22Rv1 (cell line): Measurements from ENCODE around the gene FRY.

Experiments used
- CTCF ChIP-seq: fragments of 450-650 bp; IDR thresholded peaks from 2 replicates; pipeline ENCODE4 v1.5.1; 2017; ENCODE audit warnings: mild to moderate bottlenecking
- ZFX ChIP-seq: fragments of 450-650 bp; IDR thresholded peaks from 2 replicates; pipeline ENCODE4 v1.6.1; 2017; ENCODE audit warnings: antibody characterized with exemption, borderline replicate concordance

- TF ChIP-seq CTCF (no peak), ZFX (no peak)
These were observed 21.4 kb upstream of the FRY start for GRCh38 chr13:32010136-32010535.
